H1 (cell line): ENCODE data around the gene POM121L2. TPM values are rescaled to one million over a fixed set of nuclear protein-coding genes. Genes with fewer than 3 reads are reported as not detected.

Experiments
- CEBPB ChIP-seq: IDR thresholded peaks from 2 replicates; pipeline ENCODE4 v1.6.1; 2012; ENCODE audit warnings: low read depth, low read length
- CHD7 ChIP-seq: fragments of 300-600 bp; sonication (generic); IDR thresholded peaks from 2 replicates; pipeline ENCODE4 v1.7.1; 2012; ENCODE audit warnings: low read length, moderate library complexity, mild to moderate bottlenecking, inconsistent platforms; ENCODE audit not compliant: insufficient replicate concordance
- RFX5 ChIP-seq: IDR thresholded peaks from 2 replicates; pipeline ENCODE4 v1.6.1; 2011; ENCODE audit warnings: low read depth, low read length, improper control_type of control experiment, borderline replicate concordance
- SIX5 ChIP-seq: IDR thresholded peaks from 2 replicates; pipeline ENCODE4 v1.6.1; 2011; ENCODE audit warnings: mild to moderate bottlenecking, low read depth, low read length
- SP2 ChIP-seq: IDR thresholded peaks from 2 replicates; pipeline ENCODE4 v1.6.1; 2012; ENCODE audit warnings: mild to moderate bottlenecking, low read length, inconsistent platforms
- SP4 ChIP-seq: IDR thresholded peaks from 2 replicates; pipeline ENCODE4 v1.6.1; 2012; ENCODE audit warnings: low read length, inconsistent platforms
- YY1 ChIP-seq: IDR thresholded peaks from 2 replicates; pipeline ENCODE4 v1.6.1; 2011; ENCODE audit warnings: low read depth, mild to moderate bottlenecking, low read length
- polyA plus RNA-seq, 7 experiments: library from polyadenylated mRNA; depleted of rRNA in 3 of 7; stranded (reverse) in 5 of 7; unstranded in 2 of 7; fragments of >200 nt in 5 of 7; fragments of 200-250 nt in 2 of 7; gene quantifications; 1 replicate in 5 of 7; 2 replicates in 1 of 7; 4 replicates in 1 of 7; pipeline versions ENCODE4 v1.2.1 to v1.2.3, GENCODE V29; 2011 to 2013; ENCODE audit warnings: missing spikeins in 2 of 7, mixed read lengths in 2 of 7
- total RNA-seq: library from RNA; stranded (reverse); fragmentation: NEBNext Ultra II Directional; extraction: Animal tissue kit (Norgen Biotek cat#: 25700); gene quantifications from 2 replicates; pipeline ENCODE4 v1.2.1, GENCODE V29; 2021
- TF ChIP-seq, protein P1 (sequence below): IDR thresholded peaks from 2 replicates; pipeline ENCODE4 v1.6.1; 2012; ENCODE audit warnings: low read length, inconsistent platforms

POM121L2 gene
- total and polyA plus RNA-seq, 2 of the 8 experiments (the other 6 are each of a cell fraction or from before 2014, with no cell fraction given) = 0.05 to 0.09 TPM

- TF ChIP-seq CHD7 (no peak), SIX5 (no peak), RFX5 (no peak), SP4 (no peak), SP2 (no peak), CEBPB (0 out of 2 replicates have a peak, but pooled peaks have one; percentile 30), YY1 (peak; percentile 87)
- TF ChIP-seq, protein P1, sequence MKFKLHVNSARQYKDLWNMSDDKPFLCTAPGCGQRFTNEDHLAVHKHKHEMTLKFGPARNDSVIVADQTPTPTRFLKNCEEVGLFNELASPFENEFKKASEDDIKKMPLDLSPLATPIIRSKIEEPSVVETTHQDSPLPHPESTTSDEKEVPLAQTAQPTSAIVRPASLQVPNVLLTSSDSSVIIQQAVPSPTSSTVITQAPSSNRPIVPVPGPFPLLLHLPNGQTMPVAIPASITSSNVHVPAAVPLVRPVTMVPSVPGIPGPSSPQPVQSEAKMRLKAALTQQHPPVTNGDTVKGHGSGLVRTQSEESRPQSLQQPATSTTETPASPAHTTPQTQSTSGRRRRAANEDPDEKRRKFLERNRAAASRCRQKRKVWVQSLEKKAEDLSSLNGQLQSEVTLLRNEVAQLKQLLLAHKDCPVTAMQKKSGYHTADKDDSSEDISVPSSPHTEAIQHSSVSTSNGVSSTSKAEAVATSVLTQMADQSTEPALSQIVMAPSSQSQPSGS = 0 out of 2 replicates have a peak, but pooled peaks have one; percentile 58
Observed at GRCh38 chr6:27297857-27298730, 14.0 kb downstream of the POM121L2 start (continued).
